Common myeloid progenitor, CD34-positive (primary cell): ENCODE results near the gene EFNB3.
A peak's percentile ranks its signal among the peaks of the same experiment; 100 is the strongest.

Source experiments
- CTCF ChIA-PET: fragments of 350-600 bp; sonication (Branson Sonifier 250); formaldehyde crosslinking; loops from one replicate; lab custom pipeline; 2021; ENCODE audit warnings: antibody characterized with exemption; lab: Charles Lee
- POLR2A ChIA-PET: fragments of 350-600 bp; sonication (Branson Sonifier 250); formaldehyde crosslinking; loops from one replicate; lab custom pipeline; 2021; ENCODE audit warnings: antibody characterized with exemption; lab: Charles Lee
- DNase-seq, 3 donors: peaks; one replicate each; pipeline versions ENCODE4 v3.0.0 to v3.0.0-alpha.2; 2013
- H3K27ac ChIP-seq, 2 experiments: 1 replicate in 1 of 2; 2 replicates in 1 of 2; pipeline ENCODE4 v1.7.0; 2013; ENCODE audit warnings: inconsistent platforms in 2 of 2, low read length in 2 of 2, mild to moderate bottlenecking in 2 of 2, low read depth in 1 of 2, moderate library complexity in 1 of 2; ENCODE audit not compliant: severe bottlenecking in 2 of 2, insufficient read depth in 1 of 2, poor library complexity in 1 of 2
- H3K27me3 ChIP-seq, 5 experiments: replicated peaks in 2 of 5; 1 replicate in 3 of 5; 2 replicates in 2 of 5; pipeline versions ENCODE4 v1.6.1 to v1.7.0; 2013; ENCODE audit warnings: low read length in 4 of 5, mild to moderate bottlenecking in 2 of 5, moderate library complexity in 2 of 5, inconsistent platforms in 1 of 5; ENCODE audit not compliant: insufficient read depth in 5 of 5, control insufficient read depth in 4 of 5
- H3K36me3 ChIP-seq, 4 experiments: 1 replicate in 2 of 4; 2 replicates in 2 of 4; pipeline versions ENCODE4 v1.6.1 to v1.7.0; 2013; ENCODE audit warnings: low read length in 3 of 4, control low read depth in 1 of 4, mild to moderate bottlenecking in 1 of 4; ENCODE audit not compliant: control insufficient read depth in 4 of 4, insufficient read depth in 4 of 4
- H3K4me1 ChIP-seq, 4 experiments: 1 replicate in 3 of 4; 2 replicates in 1 of 4; pipeline versions ENCODE4 v1.6.1 to v1.7.1; 2013; ENCODE audit warnings: low read length in 3 of 4, mild to moderate bottlenecking in 3 of 4, control low read depth in 1 of 4, inconsistent platforms in 1 of 4, moderate library complexity in 1 of 4; ENCODE audit not compliant: control insufficient read depth in 4 of 4, insufficient read depth in 4 of 4; ENCODE audit errors: control extremely low read depth in 1 of 4
- H3K4me3 ChIP-seq, 7 experiments: 1 replicate in 4 of 7; 2 replicates in 3 of 7; pipeline versions ENCODE4 v1.5.1 to v1.7.0; 2013; ENCODE audit warnings: mild to moderate bottlenecking in 7 of 7, low read length in 6 of 7, moderate library complexity in 6 of 7, inconsistent platforms in 2 of 7, low read depth in 2 of 7, control low read depth in 1 of 7; ENCODE audit not compliant: insufficient read depth in 4 of 7, control insufficient read depth in 1 of 7; ENCODE audit errors: extremely low read depth in 1 of 7
- H3K9me3 ChIP-seq, 5 experiments: 1 replicate in 4 of 5; 2 replicates in 1 of 5; pipeline versions ENCODE4 v1.6.1 to v1.7.1; 2013; ENCODE audit warnings: low read length in 4 of 5, mild to moderate bottlenecking in 2 of 5, inconsistent platforms in 1 of 5, low read depth in 1 of 5, moderate library complexity in 1 of 5; ENCODE audit not compliant: control insufficient read depth in 4 of 5, insufficient read depth in 2 of 5; ENCODE audit errors: control extremely low read depth in 1 of 5
- WGBS: methylation state at CpG from one replicate; pipeline ENCODE4 v1.1.5; 2013; ENCODE audit not compliant: insufficient coverage; 5-methylcytosine and 5-hydroxymethylcytosine counted together

EFNB3 gene

DNA sequence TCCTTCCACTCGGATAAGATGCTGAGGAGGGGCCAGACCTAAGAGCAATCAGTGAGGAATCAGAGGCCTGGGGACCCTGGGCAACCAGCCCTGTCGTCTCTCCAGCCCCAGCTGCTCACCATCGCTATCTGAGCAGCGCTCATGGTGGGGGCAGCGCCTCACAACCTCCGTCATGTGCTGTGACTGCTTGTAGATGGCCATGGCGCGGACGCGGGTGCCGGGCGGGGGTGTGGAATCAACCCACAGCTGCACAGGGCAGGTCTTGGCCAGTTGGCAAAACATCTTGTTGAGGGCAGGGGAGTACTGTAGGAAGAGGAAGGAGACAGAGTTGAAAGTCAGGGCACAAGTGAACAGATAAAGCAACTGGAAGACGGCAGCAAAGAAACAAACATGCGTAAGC lies 30.1 kb upstream of the EFNB3 start:
- ChIA-PET POLR2A (interaction anchor here (0.7 kb wide), 1 partner anchor 8 kb away, joined by 4 read pairs; no protein-coding TSS in a partner anchor), CTCF (interaction anchor here (1.0 to 3.4 kb wide), 4 partner anchors 10 to 43 kb away, joined by 3 to 13 read pairs (median 7); partner anchors contain the start of gene WRAP53)
- H3K36me3 ChIP-seq = peaks cover 13 to 55% (median 50%) of the 10 kb centered on the region in 4 experiments

DNA sequence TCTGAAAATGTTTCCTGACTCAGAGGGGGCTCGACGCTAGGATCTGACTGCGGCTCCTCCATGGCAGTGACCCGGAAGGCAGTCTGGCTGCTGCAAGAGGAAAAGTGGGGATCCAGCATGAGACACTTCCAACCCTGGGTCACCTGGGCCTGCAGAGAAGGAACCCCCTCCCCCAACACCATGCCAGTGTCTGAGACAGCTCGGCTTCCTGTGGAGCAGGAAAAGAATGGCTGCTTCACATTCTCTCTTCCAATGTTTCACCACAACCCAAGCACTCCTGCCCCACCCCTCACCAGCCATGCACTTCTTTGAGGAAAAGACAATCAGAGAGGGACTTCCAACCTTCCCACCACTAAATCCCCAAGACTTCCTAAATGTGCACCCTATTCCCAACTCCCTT lies 28.5 kb upstream of the EFNB3 start:
- Histone ChIP-seq H3K36me3 (peaks cover 13 to 46% (median 42%) of the 10 kb centered on the region in 4 experiments), H3K4me1 (no peaks in the 10 kb centered on the region), H3K9me3 (peaks cover 0 to 11% (median 10%) of the 10 kb centered on the region in 5 experiments), H3K27me3 (no peaks in the 10 kb centered on the region), H3K27ac (no peak overlapping the region), H3K4me3 (no peak overlapping the region)
- DNase-seq = no peak
- ChIA-PET CTCF (interaction anchor here (1.1 to 3.4 kb wide), 3 partner anchors 11 to 45 kb away, joined by 3 to 11 read pairs (median 3); partner anchors contain the start of gene TP53), POLR2A (no interaction called here)
- WGBS = 90% methylated on average over 2 of the region's 5 CpGs

More for the DNA sequence above, 30.1 kb upstream of the EFNB3 start:
- no peak for DNase-seq
- Histone ChIP-seq H3K27ac (no peak overlapping the region), H3K27me3 (no peaks in the 10 kb centered on the region), H3K4me3 (no peak overlapping the region), H3K9me3 (peaks cover 0 to 11% (median 10%) of the 10 kb centered on the region in 5 experiments), H3K4me1 (no peaks in the 10 kb centered on the region)
- 97% methylated on average over 11 of the region's 14 CpGs for WGBS

DNA sequence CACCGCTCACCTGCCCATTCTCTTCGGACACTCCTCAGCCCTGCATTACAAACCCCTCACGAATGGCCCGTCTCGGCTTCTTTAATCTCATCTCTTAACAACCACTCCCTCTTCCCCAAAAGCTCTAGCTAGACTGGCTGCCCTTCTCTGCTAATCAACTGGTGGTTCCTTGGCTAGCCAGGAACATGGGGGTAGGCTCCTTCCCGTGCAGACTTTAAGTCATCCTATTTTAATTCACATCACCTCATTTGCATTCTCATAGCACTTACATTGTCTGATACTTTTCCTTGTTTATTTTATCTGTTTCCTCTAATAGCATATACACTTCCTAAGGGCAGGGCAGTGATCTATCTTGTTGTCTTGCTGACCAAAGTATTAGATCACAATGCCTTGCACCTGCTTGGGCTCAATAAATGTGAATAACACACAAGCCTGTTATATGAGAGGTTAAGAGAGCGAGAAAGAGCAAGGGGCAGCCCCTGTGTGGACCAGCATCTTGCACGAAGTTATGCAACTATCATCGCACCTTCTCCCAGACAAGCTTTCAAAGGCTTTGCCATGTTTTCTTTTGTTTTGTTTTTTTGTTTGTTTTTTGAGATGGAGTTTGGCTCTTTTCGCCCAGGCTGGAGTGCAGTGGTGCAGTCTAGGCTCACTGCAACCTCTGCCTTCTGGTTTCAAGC lies 27.5 kb upstream of the EFNB3 start:
- Histone ChIP-seq H3K4me3 (no peak overlapping the region), H3K9me3 (peaks cover 0 to 11% (median 10%) of the 10 kb centered on the region in 5 experiments), H3K27me3 (no peaks in the 10 kb centered on the region), H3K4me1 (no peaks in the 10 kb centered on the region), H3K36me3 (peaks cover 13 to 41% (median 38%) of the 10 kb centered on the region in 4 experiments), H3K27ac (no peak overlapping the region)
- no peak for DNase-seq
- CTCF ChIA-PET = interaction anchor here (3.4 kb wide), 1 partner anchor 46 kb away, joined by 11 read pairs; no protein-coding TSS in a partner anchor
- 98% methylated on average over 10 of the region's 10 CpGs for WGBS
- POLR2A ChIA-PET = no interaction called here

DNA sequence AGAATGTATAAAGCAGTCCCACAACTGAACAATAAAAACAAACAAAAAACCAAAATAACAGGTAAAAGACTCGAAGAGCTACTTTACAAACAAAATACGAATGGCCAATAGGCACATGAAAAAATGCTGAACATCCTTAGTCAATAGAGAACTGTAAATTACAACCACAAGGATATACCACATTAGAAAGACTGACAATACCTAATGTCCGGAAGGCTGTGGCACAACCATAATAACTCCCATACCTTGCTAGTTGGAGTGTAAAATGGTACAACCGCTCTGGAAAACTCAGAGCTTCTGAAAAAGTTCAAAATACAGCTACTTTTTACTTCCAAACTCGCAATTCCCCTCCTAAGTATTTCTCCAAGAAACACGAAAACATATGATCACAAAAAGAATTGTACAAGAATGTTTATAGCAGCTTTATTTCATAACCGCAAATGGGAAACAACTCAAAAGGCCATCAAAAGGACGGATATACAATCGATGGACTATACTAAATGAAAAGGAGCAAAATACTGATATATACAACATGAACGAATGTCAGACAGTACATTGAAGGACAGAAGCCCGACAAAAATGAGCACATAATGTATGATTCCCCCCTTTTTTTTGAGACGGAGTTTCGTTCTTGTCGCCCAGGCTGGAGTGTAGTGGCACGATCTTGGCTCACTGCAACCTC lies 20.0 kb upstream of the EFNB3 start:
- ChIA-PET POLR2A (no interaction called here), CTCF (interaction anchor here (1.2 to 6.4 kb wide), 5 partner anchors 12 to 65 kb away, joined by 3 to 91 read pairs (median 13); partner anchors contain the start of genes DNAH2 and SHBG)
- no peaks in the 10 kb centered on the region for H3K27me3 ChIP-seq
- no peak for DNase-seq
- peaks cover 0 to 14% (median 2%) of the 10 kb centered on the region in 4 experiments for H3K36me3 ChIP-seq
- peak overlapping the region in 1 of 2 experiments; percentile 100 for H3K27ac ChIP-seq
- H3K4me1 ChIP-seq = peaks cover 10 to 42% (median 34%) of the 10 kb centered on the region in 4 experiments
- 81% methylated on average over 13 of the region's 15 CpGs for WGBS
- peak overlapping the region in 6 of 7 experiments; percentile 94 to 100 (median 100) for H3K4me3 ChIP-seq
- no peaks in the 10 kb centered on the region for H3K9me3 ChIP-seq

DNA sequence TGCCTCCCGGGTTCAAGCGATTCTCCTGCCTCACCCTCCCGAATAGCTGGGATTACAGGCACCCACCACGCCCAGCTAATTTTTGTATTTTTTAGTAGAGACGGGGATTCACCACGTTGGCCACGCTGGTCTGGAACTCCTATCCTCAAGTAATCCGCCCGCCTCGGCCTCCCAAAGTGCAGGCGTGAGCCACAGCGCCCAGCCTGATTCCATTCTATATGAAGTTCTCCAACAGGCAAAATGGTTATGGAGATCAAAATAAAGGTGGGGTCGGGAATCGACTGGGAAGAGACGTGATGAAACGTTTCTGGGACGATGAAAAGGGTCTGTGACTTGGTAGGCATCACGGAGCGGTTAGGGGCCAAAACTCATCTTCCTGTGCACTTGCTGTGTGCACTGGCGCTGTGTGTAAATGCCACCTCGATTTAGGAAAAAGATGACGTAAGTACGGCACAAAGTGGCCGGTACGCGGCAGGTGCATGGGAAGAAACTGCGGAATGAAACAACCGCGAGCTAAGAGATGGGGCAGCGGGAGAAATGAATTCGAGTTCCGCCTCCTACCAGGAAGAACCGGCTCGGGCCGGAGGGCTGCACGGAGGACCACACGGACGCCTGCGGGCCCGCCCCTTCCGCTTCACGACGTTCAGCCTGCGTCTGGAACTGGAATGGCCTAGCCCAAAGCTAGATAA lies 19.3 kb upstream of the EFNB3 start:
- Histone ChIP-seq H3K36me3 (peaks cover 0 to 18% (median 2%) of the 10 kb centered on the region in 4 experiments), H3K9me3 (no peaks in the 10 kb centered on the region), H3K4me3 (peak overlapping the region; percentile 39 to 100 (median 100)), H3K4me1 (peaks cover 10 to 42% (median 34%) of the 10 kb centered on the region in 4 experiments), H3K27me3 (no peaks in the 10 kb centered on the region), H3K27ac (peak overlapping the region; percentile 100)
- POLR2A ChIA-PET = interaction anchor here (0.6 to 1.7 kb wide), 12 partner anchors 18 to 288 kb away, joined by 3 to 11 read pairs (median 5); partner anchors contain the start of genes EFNB3, FXR2, SAT2 and SHBG
- CTCF ChIA-PET = interaction anchor here (0.6 to 6.4 kb wide), 10 partner anchors 12 to 230 kb away, joined by 3 to 91 read pairs (median 8); partner anchors contain the start of genes DNAH2, EFNB3 and SHBG
- peak; percentile 95 to 97 (median 97) for DNase-seq
- 16% methylated on average over 41 of the region's 44 CpGs for WGBS

DNA sequence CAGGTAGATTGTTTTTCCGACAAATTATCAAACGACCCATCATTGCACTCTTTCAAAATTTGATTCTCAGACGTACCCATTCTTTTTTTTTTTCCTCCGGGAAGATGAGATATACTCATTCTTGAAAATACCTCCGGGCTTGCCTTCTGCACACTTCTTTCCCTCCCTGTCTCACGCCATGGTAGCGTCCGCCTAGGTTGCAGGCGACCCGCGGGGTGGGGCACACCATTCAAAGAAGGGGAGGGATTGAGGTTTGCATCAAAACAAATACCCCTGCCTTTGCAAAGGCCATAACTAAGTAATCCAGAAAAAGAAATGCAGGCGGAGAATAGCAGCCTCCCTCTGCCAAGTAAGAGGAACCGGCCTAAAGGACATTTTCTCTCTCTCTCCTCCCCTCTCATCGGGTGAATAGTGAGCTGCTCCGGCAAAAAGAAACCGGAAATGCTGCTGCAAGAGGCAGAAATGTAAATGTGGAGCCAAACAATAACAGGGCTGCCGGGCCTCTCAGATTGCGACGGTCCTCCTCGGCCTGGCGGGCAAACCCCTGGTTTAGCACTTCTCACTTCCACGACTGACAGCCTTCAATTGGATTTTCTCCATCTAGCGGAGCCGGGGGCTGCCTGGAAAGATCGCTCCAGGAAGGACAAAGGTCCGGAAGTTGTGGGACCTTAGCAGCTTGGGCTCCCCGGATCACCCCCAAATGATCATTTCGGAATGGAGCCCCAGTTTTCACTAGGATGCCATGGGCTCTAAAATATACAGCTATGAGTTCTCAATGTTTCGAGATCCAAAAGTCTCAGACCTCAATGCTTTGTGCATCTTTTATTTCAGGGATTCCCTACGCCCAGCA lies 18.6 kb upstream of the EFNB3 start:
- Histone ChIP-seq H3K4me3 (peak overlapping the region; percentile 94 to 100 (median 100)), H3K9me3 (no peaks in the 10 kb centered on the region), H3K27ac (peak overlapping the region; percentile 100), H3K36me3 (peaks cover 0 to 18% (median 3%) of the 10 kb centered on the region in 4 experiments), H3K4me1 (peaks cover 10 to 42% (median 34%) of the 10 kb centered on the region in 4 experiments), H3K27me3 (no peaks in the 10 kb centered on the region)
- POLR2A ChIA-PET = interaction anchor here (0.6 to 1.7 kb wide), 15 partner anchors 17 to 287 kb away, joined by 3 to 11 read pairs (median 4); partner anchors contain the start of genes ATP1B2, DNAH2, EFNB3 and FXR2
- DNase-seq = peak; percentile 91 to 93 (median 93)
- CTCF ChIA-PET = interaction anchor here (0.6 to 6.4 kb wide), 21 partner anchors 13 to 857 kb away, joined by 3 to 91 read pairs (median 5); partner anchors contain the start of genes DNAH2, EFNB3, SAT2 and SHBG
- WGBS = 0% methylated on average over 21 of the region's 30 CpGs
